ENCODE measurements around the gene PCNX2. TPM values are rescaled to one million over a fixed set of nuclear protein-coding genes. Genes with fewer than 3 reads are reported as not detected.

The PCNX2 gene
- total and polyA plus RNA-seq, 2 of the 8 experiments (the other 6 are each of a cell fraction or from before 2014, with no cell fraction given): 46.1 to 57.6 TPM

DNA sequence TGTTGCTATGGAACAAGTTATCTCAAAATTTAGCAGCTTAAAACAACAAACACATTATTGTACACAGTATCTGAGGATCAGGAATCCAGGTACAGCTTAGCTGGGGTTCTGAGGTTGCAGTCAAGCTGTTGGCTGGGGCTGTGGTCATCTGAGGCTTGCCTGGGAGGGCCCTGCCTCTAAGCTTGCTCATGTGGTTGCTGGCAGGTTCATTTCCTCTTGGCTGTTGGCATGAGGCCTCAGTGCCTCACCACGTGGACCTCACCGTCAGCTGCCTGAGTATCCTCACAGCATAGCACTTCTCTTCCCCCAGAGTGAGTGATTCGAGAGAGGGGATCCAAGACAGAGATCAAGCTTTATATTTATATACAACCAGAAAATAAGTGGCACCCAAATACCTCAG lies 326.6 kb downstream of the PCNX2 start:
- DNase-seq (ENCODE audit: low read depth in 1 of 2, low spot score in 2 of 2) (no peak), FAIRE-seq (no peak)
- Histone ChIP-seq H3K36me3 (ENCODE audit: control insufficient read depth in 2 of 4, insufficient read depth in 4 of 4, low read length in 3 of 4) (peaks cover 13 to 40% (median 30%) of the 10 kb centered on the region in 4 experiments; a peak in 7 of 8 replicates), H3K18ac (ENCODE audit: extremely low read depth, low read length) (no peak overlapping the region), H3K27ac (ENCODE audit: low read depth, low read length) (no peak overlapping the region), H2BK20ac (ENCODE audit: low read length) (no peak overlapping the region), H2BK15ac (ENCODE audit: low read length) (no peak overlapping the region), H2BK12ac (ENCODE audit: low read depth, low read length) (no peak overlapping the region), H4K20me1 (replicated peaks in 1 of 2; ENCODE audit: control insufficient read depth in 1 of 2, insufficient read depth in 2 of 2, low read length in 2 of 2) (peaks cover 6 to 9% of the 10 kb centered on the region in 2 experiments), H3K4ac (replicated peaks; ENCODE audit: insufficient read length, low read depth, low read length) (no peak overlapping the region), H3K23ac (ENCODE audit: insufficient read length) (no peak overlapping the region), H3K23me2 (ENCODE audit: low read depth, low read length) (no peaks in the 10 kb centered on the region), H3K9me3 (ENCODE audit: insufficient read depth in 2 of 2, low read depth in 1 of 2, low read length in 1 of 2) (no peaks in the 10 kb centered on the region), H4K8ac (ENCODE audit: extremely low read depth, insufficient read depth, low read length) (no peak overlapping the region), H4K91ac (replicated peaks; ENCODE audit: insufficient read length, low read length) (no peak overlapping the region), H2AFZ (ENCODE audit: low read length) (no peak overlapping the region), H3K4me1 (replicated peaks in 1 of 4; ENCODE audit: control insufficient read depth in 3 of 4, insufficient read depth in 4 of 4, low read length in 3 of 4) (no peaks in the 10 kb centered on the region), H2BK120ac (replicated peaks; ENCODE audit: low read depth, low read length) (no peak overlapping the region), H3K9ac (replicated peaks in 1 of 4; ENCODE audit: extremely low read depth in 1 of 4, low read depth in 3 of 4, low read length in 3 of 4) (no peak overlapping the region), H2BK5ac (ENCODE audit: low read depth, low read length) (no peak overlapping the region), H4K5ac (ENCODE audit: insufficient read length, low read depth, low read length) (no peak overlapping the region), H3K14ac (ENCODE audit: insufficient read length) (no peak overlapping the region), H3K56ac (replicated peaks; ENCODE audit: insufficient read length, low read depth, low read length) (no peak overlapping the region), H3K4me3 (ENCODE audit: extremely low read depth in 1 of 4, insufficient read depth in 2 of 4, low read depth in 3 of 4, low read length in 4 of 4) (no peak overlapping the region), H3K27me3 (replicated peaks in 1 of 4; ENCODE audit: control insufficient read depth in 3 of 4, extremely low read depth in 1 of 4, insufficient read depth in 3 of 4, low read length in 3 of 4) (no peaks in the 10 kb centered on the region), H3K79me1 (ENCODE audit: low read depth, low read length) (peaks cover 3% of the 10 kb centered on the region), H3K4me2 (ENCODE audit: insufficient read depth in 1 of 2, low read depth in 2 of 2, low read length in 2 of 2) (no peak overlapping the region), H3K79me2 (ENCODE audit: control insufficient read depth in 1 of 2, insufficient read depth in 2 of 2, low read length in 2 of 2) (peaks cover 0 to 15% of the 10 kb centered on the region in 2 experiments; a peak in 1 of 4 replicates), H2AK5ac (ENCODE audit: low read depth, low read length) (no peak overlapping the region)
- POLR2A ChIA-PET (ENCODE audit: partially characterized antibody): interaction anchor here (0.7 to 1.1 kb wide), 2 partner anchors 16 to 17 kb away, joined by 3 read pairs; no protein-coding TSS in a partner anchor
- CTCF ChIA-PET (ENCODE audit: partially characterized antibody): interaction anchor here (0.9 to 1.7 kb wide), 4 partner anchors 12 to 21 kb away, joined by 3 to 5 read pairs (median 4); no protein-coding TSS in a partner anchor
- WGBS, 2 experiments (ENCODE audit: extremely low coverage in 1 of 2, insufficient coverage in 1 of 2, insufficient read length in 1 of 2, insufficient replicate concordance in 2 of 2, low coverage in 1 of 2, low lambda C conversion rate in 2 of 2, missing lambda C conversion rate in 1 of 2): 70% methylated on average over 3 of the region's 3 CpGs; no CpG with 5 or more reads in 1 of the 2 experiments
- TF ChIP-seq EGR1 (IDR thresholded peaks at IDR 0.05; ENCODE audit: borderline replicate concordance, low read depth, low read length): no peak
- TF ChIP-seq RFX5 (IDR thresholded peaks at IDR 0.05; ENCODE audit: borderline replicate concordance, low read depth, low read length): no peak
- no peak for TF ChIP-seq TEAD4 (IDR thresholded peaks at IDR 0.05; ENCODE audit: low read depth, low read length)
- TF ChIP-seq BCL11A (IDR thresholded peaks at IDR 0.05; ENCODE audit: low read depth in 2 of 2, low read length in 2 of 2): no peak
- TF ChIP-seq, protein P1, sequence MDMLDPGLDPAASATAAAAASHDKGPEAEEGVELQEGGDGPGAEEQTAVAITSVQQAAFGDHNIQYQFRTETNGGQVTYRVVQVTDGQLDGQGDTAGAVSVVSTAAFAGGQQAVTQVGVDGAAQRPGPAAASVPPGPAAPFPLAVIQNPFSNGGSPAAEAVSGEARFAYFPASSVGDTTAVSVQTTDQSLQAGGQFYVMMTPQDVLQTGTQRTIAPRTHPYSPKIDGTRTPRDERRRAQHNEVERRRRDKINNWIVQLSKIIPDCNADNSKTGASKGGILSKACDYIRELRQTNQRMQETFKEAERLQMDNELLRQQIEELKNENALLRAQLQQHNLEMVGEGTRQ (IDR thresholded peaks at IDR 0.05; ENCODE audit: low read length): no peak
- TF ChIP-seq TAF1 (IDR thresholded peaks at IDR 0.05; ENCODE audit: low read depth, low read length): no peak
- no peak for TF ChIP-seq EP300 (IDR thresholded peaks at IDR 0.05; ENCODE audit: borderline replicate concordance in 1 of 2, low read depth in 2 of 2, low read length in 2 of 2)
- no peak for TF ChIP-seq TAF7 (optimal IDR thresholded peaks at IDR 0.05; ENCODE audit: borderline replicate concordance, low read depth, low read length)
- TF ChIP-seq KDM4A (IDR thresholded peaks at IDR 0.05; ENCODE audit: low read depth, low read length, severe bottlenecking): no peak
- TF ChIP-seq KDM1A (IDR thresholded peaks at IDR 0.05; ENCODE audit: borderline replicate concordance, low read length): no peak
- no peak for TF ChIP-seq RBBP5 (IDR thresholded peaks at IDR 0.05; ENCODE audit: borderline replicate concordance, low read depth, low read length)
